ENCODE data around the gene PAOX.

The PAOX gene

GRCh38 chr10:133390597-133391248 lies 11.7 kb downstream of the PAOX start:
- H3K27ac ChIP-seq: no peak overlapping the region
- TF ChIP-seq CTCF (IDR thresholded peaks at IDR 0.05) (no peak), ZFX (IDR thresholded peaks at IDR 0.05; ENCODE audit: borderline replicate concordance) (no peak)

DNA sequence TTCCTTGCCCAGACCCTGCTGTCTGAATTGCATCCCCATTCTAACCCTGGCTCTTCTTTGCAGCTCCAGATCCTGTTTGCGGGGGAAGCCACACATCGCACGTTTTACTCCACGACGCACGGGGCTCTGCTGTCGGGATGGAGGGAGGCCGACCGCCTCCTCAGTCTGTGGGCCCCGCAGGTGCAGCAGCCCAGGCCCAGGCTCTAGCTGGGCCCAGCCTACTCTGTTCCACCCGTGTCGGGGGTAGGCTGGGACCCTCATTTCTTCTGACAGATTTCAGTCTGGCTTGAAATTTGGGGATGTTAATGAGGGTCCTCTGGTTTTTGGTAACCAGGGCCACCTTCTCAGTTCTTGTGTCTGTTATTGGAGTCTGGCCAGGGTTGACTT lies 12.2 kb downstream of the PAOX start:
- TF ChIP-seq ZFX (IDR thresholded peaks at IDR 0.05; ENCODE audit: borderline replicate concordance) (no peak), CTCF (IDR thresholded peaks at IDR 0.05) (no peak)
- H3K27ac ChIP-seq: no peak overlapping the region

DNA sequence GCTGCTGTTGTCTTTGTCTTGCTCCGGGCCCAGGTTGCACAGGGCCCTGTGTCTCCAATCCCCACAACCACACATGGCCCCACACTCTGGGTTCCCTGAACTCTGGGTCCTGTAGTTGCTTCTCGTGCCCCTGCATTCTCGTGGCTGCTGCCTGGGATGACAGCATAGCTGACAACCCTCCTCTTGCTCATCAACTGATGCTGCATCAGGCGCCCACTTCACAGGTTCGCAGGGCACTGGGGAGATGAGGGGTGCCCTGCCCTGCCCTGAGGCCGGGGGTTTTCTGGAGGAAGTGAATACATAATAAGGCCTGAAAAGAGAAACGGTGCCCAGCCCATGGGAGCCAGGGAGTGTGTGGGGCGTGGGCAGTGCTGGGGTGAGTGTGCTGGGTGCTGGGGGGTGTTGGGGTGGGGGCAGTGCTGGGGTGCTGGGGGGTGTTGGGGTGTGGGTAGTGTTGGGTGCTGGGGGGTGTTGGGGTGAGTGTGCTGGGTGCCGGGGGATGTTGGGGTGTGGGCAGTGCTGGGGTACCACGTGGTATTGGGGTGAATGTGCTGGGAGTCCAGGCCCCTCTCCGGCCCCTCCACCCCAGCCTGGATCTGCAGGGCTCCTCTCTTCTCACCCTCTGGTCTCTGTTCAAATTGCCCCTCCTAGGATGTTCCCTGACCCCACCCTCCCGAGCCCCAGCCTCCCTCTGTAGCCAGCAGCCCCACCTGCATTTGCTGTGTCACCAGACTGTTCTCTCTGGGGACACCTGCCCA lies 12.9 kb downstream of the PAOX start:
- TF ChIP-seq CTCF (IDR thresholded peaks at IDR 0.05): no peak
- TF ChIP-seq ZFX (IDR thresholded peaks at IDR 0.05; ENCODE audit: borderline replicate concordance): no peak
- H3K27ac ChIP-seq: no peak overlapping the region

DNA sequence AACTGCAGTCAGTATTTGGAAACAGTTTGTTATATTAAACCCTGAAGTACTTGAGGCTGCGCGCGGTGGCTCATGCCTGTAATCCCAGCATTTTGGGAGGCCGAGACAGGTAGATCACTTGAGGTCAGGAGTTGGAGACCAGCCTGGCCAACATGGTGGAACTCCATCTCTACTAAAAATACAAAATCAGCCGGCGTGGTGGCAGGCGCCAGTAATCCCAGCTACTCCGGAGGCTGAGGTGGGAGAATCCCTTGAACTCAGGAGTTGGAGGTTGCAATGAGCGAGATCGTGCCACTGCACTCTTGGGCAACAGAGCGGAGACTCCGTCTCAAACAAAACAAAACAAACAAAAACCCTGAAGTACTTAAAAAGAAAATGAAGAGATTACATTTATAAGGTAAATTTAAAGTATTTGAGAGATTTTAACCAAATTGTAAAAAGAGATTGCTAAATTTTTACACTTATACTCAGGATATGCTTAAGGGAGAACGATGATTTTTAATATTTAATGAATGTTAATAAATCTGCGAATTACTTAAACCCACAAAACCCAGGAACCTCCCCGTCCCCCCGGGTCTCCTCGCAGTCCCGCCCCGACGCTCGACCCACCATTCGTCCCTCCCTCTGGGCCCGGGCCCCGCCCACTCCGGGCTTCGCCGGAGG lies 14.5 kb downstream of the PAOX start:
- H3K27ac ChIP-seq: peak overlapping the region; percentile 94
- TF ChIP-seq CTCF (IDR thresholded peaks at IDR 0.05) (no peak), ZFX (IDR thresholded peaks at IDR 0.05; ENCODE audit: borderline replicate concordance) (no peak)

GRCh38 chr10:133394064-133394663 lies 15.1 kb downstream of the PAOX start, which contains the start of gene MTG1:
Gene MTG1, plus strand, starts transcription at chr10:133394157. Its CDS starts 64 bp downstream, at chr10:133394221.
- peak within 1 kb of the TSS; percentile 94 for H3K27ac ChIP-seq
- TF ChIP-seq CTCF (IDR thresholded peaks at IDR 0.05) (peak; percentile 27), ZFX (IDR thresholded peaks at IDR 0.05; ENCODE audit: borderline replicate concordance) (no peak)

DNA sequence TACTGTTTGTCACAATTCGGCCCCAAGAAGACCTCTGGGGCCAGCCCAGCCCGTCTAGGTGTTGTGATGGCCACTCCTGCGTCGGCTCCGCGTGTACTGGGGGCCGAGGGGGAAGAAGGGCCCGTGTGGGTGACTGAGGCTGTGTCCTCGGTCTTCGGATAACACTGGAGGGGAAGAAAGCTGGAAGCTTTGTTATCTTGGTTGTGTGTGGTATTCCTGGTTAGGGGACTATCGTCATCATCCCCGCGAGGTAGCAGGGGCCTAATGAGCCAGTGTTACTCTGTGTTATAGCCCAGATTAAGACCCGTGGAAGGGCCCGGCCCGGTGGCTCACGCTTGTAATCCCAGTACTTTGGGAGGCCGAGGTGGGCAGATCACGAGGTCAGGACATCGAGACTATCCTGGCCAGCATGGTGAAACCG lies 15.7 kb downstream of the PAOX start:
- peak overlapping the region; percentile 94 for H3K27ac ChIP-seq
- TF ChIP-seq CTCF (IDR thresholded peaks at IDR 0.05) (no peak), ZFX (IDR thresholded peaks at IDR 0.05; ENCODE audit: borderline replicate concordance) (no peak)

All from 22Rv1 (cell line).